HG03097 (cell line): ENCODE data around the gene NUP62.

Experiments
- ATAC-seq: cut with Tn5 transposase; IDR thresholded peaks from one replicate; pipeline ENCODE4 v1.9.1; 2021; ENCODE audit not compliant: unreplicated experiment, low FRiP score

NUP62 gene

DNA sequence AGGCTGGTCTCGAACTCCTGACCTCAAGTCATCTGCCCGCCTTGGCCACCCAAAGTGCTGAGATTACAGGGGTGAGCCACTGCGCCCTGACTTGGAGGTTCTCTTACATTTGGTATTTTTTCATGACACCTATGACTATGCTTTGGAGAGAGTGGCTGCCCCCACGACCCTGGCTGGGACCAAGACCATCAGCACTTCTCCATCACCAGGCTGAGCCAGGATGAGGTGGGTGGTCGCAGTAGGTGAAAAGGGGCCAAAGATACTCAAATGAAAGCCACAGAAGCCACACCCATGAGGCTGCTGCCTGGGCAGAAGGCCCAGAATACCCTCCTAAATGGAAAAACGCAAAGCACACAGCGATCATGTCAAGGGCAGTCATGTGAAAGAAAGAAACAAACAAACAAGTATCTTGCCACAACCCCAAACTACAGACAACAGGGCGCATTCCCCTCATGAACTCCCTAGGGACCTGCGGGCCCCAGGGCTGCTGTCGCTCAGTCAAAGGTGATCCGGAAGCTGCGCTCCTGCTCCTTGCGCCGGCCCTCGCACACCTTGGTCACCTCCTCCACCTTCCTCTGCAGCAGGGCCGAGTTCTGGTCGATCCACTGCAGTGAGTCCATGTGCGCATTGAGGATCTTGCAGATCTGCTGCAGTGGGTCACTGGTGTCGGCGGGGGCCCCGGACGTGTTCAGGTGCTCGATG lies 21.4 kb downstream of the NUP62 start:
- ATAC-seq: no peak

GRCh38 chr19:49906879-49907564 lies 22.3 kb downstream of the NUP62 start:
- ATAC-seq: no peak

- no peak for ATAC-seq
These were observed 25.2 kb downstream of the NUP62 start for GRCh38 chr19:49904136-49904535.

DNA sequence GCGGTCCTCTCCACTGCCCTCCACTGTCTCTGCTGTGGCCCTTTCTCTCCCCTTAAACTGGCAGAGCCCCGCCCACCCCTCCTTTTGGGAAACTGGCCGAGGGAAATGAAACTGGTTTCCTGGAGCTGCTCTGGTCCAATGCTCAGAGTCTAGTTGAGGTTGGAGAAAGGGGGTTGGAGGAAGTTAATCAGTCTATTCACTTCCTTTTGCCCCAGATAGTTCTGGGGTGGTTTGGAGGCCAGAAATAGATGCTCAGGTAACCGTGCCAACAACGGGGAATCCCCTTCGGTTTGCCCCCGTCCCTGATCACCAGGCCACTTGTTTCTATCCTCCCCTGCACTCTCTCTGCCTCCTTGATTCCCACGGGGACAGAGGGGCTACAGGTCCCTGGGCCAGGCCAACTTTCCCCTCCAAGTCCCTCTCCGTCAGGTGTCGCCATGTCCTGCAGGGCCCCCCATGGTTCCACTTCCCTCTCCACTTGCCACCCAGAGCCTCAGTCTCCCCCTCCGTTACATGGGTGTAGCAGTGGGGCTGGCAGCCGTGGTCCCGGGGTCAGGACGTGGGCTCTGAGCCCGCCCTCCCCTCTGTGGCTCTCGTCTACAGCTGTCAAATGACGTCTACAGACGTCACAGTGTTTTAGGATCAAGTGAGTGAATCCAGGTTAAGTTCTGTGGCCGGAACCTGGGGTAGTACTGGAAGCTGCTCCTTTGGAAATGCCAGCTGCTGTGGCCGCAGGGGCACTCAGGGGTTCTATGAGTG lies 32.3 kb downstream of the NUP62 start, which contains the start of gene IL4I1:
Gene IL4I1 (minus strand): TSS at position 25 of the 759 bp plus-strand sequence. CDS start 727 bp downstream, outside the sequence.
- peak; percentile 61 for ATAC-seq

DNA sequence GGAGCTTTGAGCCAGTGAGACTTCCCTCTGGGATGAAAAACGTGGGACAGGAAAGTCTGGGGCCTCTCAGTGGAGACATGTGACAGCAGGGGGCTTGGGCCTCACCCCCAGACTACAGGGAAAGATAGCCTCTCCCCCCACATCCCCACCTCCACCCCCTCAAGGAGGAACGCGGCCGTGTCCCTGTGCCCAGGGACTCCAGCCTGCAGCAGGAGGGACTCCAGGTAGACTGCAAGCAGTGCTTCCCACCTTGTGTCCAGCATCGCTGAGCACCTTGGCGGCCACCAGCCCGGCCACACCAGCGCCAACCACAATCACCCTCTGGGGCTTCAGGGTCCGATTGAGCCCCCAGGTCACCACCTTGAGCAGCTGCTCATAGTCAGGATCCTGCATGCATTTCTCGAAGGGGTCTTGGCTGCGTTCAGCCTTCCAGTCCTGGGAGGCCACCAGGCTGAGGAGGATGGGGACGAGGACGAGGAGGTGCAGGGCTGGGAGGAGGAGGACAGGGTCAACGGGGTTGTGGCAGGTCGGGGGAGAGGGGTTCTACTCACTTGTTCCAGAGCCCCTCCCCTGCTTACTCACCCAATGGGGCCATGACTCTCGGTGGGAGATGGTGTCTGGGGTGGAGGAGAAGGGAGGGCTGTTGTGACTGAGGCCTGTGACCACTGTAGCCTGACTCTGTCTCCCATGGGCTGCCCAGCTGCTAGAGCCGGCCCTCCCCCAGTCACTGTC lies 33.6 kb downstream of the NUP62 start:
- ATAC-seq: no peak

DNA sequence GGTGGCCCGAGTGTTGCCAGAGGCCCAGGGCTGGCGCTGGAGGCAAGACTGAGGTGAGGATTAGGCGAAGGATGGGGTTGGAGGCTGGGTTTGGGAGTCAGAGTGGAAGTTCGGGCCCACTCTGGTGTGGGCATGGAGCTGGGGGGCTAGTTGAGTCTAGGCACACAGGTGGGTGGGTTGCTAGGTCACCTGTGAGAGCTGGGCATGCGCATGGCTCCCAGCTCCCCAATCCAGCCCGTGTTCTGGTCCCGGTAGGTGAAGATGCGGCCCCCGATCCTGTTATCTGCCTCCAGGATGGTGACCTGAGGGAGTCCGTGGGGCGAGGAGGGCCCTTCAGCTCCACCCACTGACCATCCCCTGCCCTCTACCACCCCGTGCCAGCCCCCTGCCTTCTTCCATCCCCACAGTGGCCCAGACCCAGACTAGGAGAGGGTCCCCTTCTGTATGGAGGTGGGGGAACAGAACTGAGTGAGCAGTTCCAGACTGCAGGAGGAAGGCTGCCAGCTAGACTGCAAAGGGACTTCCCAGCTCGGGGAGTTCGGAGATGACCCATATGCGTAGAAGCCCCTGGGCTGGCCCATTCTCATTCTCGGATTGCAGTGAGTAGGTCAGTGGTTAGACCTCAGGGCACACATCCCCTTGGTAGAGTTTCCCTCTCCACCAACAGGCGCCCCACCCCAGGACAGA lies 34.3 kb downstream of the NUP62 start:
- no peak for ATAC-seq

GRCh38 chr19:49894011-49894664 lies 35.2 kb downstream of the NUP62 start:
- no peak for ATAC-seq

- no peak for ATAC-seq
These were observed 36.6 kb downstream of the NUP62 start for GRCh38 chr19:49892716-49893115.

DNA sequence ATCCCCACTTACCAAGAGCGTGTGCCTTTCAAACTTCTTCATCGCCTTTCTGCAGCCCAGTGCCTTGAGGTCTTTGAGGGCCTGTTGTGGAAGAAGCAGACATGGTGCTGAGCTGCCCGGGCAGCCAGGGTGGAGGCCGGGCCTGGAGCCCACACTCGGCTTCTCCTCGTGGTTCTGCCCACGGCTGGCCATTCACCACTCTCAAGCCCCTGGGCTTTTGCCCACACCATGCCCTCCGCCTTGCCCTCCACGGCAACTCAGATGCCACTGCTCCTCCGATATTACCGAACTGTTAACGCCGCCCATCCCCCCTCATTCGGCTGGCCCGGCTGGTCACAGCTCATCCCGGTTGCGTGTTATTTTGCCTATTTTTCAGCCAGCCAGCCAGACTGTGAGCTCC lies 37.9 kb downstream of the NUP62 start:
- no peak for ATAC-seq

DNA sequence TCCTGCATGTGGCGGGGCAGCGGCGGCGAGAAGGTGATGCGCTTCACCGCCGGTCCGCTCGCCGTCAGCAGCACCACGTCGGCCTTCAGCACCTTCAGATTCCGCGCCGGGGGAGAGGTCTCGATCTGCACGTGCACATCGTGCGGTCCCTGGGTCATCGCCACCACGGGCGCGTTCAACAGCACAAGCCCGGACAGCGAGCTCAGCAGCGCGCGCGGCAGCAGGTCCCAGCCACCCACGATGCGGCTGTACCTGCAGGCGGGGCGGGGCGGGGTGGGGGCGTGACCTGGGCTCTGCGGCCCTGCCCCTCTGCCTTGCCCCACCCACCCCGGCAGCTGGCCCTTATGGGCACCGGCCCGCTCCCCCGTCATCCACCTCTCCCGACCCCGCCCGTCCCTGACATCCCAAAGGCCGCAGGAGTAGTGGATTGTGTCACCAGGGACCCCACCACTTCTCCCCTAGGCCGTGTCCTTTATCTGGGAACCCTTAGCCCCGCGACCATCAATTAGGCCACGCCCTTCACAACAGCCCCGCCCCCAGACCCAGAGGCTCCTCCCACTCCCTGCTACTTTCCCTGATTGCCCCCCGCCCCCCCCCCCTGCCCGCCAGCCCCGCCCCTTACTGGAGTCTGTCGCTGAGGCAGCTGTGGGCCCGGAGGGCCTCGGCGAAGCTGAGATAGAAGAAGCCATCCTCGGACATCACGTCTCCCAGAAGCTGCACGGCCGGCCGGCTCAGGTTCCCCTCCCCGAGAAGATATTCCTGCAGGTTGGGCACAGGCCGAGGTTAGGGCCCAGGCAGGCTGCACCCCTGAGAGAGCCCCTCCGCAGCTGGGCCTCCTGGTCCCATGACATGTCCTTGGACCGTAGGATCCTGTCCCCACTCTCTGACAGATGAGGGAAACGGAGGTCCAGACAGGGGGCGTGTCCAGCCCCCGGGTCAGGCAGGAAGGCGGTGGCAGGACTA lies 38.7 kb downstream of the NUP62 start:
- no peak for ATAC-seq

- ATAC-seq: no peak
These were observed 39.5 kb downstream of the NUP62 start for GRCh38 chr19:49889687-49890348.

DNA sequence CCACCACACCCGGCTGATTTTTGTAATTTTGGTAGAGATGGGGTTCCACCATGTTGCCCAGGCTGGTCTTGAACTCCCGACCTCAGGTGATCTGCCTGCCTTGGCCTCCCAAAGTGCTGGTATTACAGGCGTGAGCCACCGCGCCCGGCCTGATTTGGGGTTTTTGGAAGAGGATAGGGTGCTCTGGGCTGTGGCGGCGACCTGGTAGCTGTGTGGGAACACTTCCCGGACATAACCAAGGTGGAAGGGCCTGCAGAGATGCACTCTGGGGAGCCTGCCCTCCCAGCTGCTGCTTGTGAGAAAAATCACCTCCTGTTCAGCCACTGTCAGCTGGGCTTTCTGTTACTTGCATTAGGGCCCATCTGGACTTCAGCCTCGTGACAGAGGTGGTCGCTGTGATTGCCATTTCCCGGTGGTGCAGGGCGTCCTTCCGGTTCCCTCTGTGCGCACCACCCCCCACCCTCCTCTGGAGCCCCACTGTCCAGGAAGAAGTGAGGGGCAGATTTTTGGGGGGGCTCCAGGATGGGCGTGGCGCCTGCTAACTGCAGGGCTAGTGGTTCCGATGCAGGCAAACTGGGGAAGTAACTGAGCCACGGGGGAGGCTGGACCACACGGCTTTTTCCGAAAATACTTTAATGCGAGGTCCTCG lies 40.1 kb downstream of the NUP62 start:
- ATAC-seq: no peak

GRCh38 chr19:49888510-49888824 lies 40.8 kb downstream of the NUP62 start:
- no peak for ATAC-seq

DNA sequence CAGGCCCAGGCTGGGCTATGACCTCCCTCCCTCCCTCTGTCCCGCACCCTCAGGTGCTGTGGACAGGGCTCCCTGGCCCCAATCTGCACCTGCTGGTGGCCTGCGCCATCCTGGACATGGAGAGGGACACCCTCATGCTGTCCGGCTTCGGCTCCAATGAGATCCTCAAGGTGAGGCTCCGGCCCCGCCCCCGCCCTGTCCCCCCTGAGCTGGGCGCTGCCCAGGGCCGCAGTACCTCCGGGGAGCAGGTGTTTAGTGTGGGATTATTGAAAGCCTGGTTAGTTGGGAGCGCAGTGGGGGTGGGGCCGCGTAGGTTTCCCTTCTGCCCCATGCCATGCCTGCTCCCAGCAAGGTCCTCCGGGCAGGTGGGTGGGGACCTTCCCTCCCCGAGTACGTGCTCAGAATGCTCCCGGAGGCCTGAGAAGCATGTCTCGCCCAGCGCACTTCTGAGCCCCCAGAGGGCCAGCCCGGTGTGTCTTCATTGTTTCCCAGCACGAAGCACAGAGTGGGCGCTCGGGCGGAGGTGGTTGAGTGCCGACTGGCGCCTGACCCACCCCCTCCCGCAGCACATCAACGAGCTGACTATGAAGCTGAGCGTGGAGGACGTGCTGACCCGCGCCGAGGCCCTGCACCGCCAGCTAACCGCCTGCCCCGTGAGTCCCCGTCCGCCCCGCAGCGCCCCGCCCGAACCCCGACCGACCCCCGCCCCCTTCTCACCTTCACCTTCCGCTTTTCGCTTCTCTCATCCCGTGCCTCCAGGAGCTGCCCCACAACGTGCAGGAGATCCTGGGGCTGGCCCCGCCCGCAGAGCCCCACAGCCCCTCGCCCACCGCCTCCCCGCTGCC lies 41.4 kb downstream of the NUP62 start:
- no peak for ATAC-seq

DNA sequence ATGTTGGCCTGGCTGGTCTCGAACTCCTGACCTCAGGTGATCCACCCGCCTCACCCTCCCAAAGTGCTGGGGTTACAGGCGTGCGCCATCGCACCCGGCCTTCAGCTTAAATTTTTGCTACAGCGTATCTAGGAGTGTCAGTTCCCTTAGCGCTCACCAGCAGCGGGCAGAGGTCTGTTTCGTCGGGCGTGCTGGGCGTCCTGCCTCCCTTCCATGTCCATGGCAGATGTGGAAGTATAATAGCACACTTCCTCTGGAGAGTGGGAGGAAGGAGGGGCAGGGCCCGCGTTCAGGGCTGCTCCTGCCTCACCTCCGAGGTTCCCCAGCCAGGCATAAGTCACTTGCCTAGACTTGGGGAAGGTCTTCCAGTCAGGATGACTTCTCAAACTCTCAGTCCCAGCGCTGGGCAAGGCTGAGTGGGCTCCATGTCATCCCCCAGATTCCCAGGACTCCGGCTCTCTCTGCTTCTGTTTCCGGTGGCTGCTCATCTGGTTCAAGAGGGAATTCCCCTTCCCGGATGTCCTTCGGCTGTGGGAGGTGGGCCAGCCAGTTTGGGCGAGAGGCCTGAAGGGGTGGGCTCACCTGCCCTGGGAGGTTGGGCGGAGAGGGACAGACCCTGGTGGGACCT lies 42.2 kb downstream of the NUP62 start:
- no peak for ATAC-seq

DNA sequence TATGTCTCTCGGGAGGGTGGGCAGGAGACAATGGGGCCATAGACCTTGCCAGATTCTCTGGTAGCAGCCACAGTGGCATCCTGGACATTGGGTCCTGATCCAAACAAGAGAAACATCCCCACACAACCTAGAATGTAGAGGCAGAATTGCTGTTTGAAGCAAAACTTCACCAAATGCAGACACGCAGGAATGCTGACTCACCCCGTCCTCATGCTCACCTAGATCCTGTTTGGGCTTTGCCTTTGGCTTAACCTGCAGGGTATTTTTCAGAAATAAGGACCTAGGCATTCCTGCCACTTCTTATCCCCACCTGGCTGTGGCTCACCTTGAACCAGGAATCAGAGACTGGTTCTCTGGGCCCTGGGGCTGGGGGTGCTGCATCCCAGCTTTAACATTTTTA lies 44.5 kb downstream of the NUP62 start:
- ATAC-seq: no peak
